DOHH2 (cell line): ENCODE measurements around the gene AURKA.

Experiments used
- CTCF ChIP-seq: fragments of 200-600 bp; sonication (generic); IDR thresholded peaks from one replicate; pipeline ENCODE4 v1.5.1; 2014; ENCODE audit warnings: antibody characterized with exemption, mild to moderate bottlenecking, low read depth, low read length; ENCODE audit not compliant: poor library complexity, severe bottlenecking
- EZH2phosphoT487 ChIP-seq: fragments of 200-600 bp; sonication (generic); IDR thresholded peaks from 2 replicates; pipeline ENCODE4 v1.6.1; 2017; ENCODE audit warnings: borderline replicate concordance, mild to moderate bottlenecking, antibody characterized with exemption, low read length, moderate library complexity, mixed read lengths

DNA sequence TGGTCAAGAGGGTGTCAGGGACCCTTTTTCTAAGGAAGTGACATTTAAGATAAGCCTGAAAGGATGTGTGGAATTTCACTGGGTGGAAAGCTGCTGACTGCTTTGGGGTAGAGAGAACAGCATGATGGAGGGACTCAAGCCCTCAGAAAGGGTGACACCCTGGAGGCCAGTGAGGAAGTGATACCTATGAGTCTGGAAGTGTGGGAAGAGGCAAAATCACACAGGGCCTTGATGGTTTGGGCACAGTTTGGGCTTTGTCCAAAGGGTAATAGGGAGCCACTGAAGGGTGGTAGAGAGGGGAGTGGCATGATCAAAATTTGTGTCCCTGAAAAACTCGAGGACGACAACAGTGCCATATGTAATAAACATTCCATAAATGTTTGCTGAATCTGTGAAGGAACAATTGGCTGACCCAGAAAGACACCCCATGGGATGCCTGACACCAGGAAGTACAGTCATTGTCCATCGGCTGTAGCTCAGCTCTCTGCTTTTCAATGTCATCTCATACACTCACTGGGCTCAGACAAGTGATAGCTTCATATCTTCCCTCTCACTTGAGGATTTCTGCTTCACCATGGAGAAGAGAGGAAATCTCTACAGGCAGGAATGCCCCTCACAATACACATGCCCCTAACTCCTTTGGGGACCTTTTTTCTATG, 41.3 kb upstream of the AURKA start:
- TF ChIP-seq CTCF, result no peak
- no peak for TF ChIP-seq EZH2phosphoT487
